Measurements from ENCODE around the gene ALDH1A1. TPM values are rescaled to one million over a fixed set of nuclear protein-coding genes. Genes with fewer than 3 reads are reported as not detected.
"Not testable (repeated sequence)": the region's sequence is repeated elsewhere in the genome, so short reads cannot be mapped to it uniquely, and the experiment has no call there.

The ALDH1A1 gene
- total RNA-seq, 2 experiments from 2014 or later = not detected

- Mint-ChIP-seq H3K9me3 (ENCODE audit: low read depth) (no peaks in the 10 kb centered on the region), H3K36me3 (no peaks in the 10 kb centered on the region), H3K27ac (no peak overlapping the region), H3K4me3 (no peak overlapping the region), H3K27me3 (peaks cover 50% of the 10 kb centered on the region), H3K4me1 (no peaks in the 10 kb centered on the region)
- ATAC-seq (no peak), DNase-seq (no peak)
- CTCF ChIA-PET = no interaction called here
Measured at GRCh38 chr9:72946318-72946717, 6.5 kb downstream of the ALDH1A1 start.

GRCh38 chr9:72945391-72945790, 7.5 kb downstream of the ALDH1A1 start:
- no peaks in the 10 kb centered on the region for H3K4me1 Mint-ChIP-seq
- DNase-seq (no peak), ATAC-seq (no peak)
- H3K36me3 Mint-ChIP-seq = no peaks in the 10 kb centered on the region
- no peak overlapping the region for H3K4me3 Mint-ChIP-seq
- no peaks in the 10 kb centered on the region for H3K9me3 Mint-ChIP-seq (ENCODE audit: low read depth)
- no peak overlapping the region for H3K27ac Mint-ChIP-seq
- peaks cover 43% of the 10 kb centered on the region for H3K27me3 Mint-ChIP-seq
- CTCF ChIA-PET = no interaction called here

GRCh38 chr9:72943844-72944462, 8.9 kb downstream of the ALDH1A1 start:
- H3K4me3 Mint-ChIP-seq = no peak overlapping the region
- H3K27ac Mint-ChIP-seq = no peak overlapping the region
- no peaks in the 10 kb centered on the region for H3K4me1 Mint-ChIP-seq
- CTCF ChIA-PET = no interaction called here
- H3K36me3 Mint-ChIP-seq = no peaks in the 10 kb centered on the region
- ATAC-seq (no peak), DNase-seq (no peak)
- H3K27me3 Mint-ChIP-seq = peaks cover 41% of the 10 kb centered on the region
- no peaks in the 10 kb centered on the region for H3K9me3 Mint-ChIP-seq (ENCODE audit: low read depth)

DNA sequence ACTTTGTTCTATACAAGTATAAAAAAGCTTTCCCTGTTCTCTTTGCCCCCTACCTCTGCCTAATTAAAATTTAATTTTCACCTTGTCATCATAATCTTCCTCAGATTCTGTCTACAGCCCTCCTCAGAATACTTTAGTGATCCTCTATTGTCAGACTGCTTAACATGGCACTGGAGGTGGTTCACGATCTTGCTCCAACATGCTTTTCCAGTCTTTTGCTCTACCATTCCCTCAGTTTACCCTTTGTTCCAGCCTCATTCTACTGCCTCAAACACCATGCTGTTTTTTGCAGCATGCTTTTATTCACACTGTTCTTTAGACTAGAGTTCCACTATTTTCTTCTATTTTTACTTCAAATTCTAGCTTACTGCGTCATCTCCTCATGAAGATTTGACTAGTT, 10.4 kb downstream of the ALDH1A1 start:
- CTCF ChIA-PET = no interaction called here
- no peak for ATAC-seq
- Mint-ChIP-seq H3K4me3 (no peak overlapping the region), H3K36me3 (no peaks in the 10 kb centered on the region), H3K9me3 (ENCODE audit: low read depth) (no peaks in the 10 kb centered on the region), H3K4me1 (no peaks in the 10 kb centered on the region), H3K27me3 (peaks cover 35% of the 10 kb centered on the region), H3K27ac (no peak overlapping the region)
- DNase-seq = no peak

- ATAC-seq; H3K36me3 Mint-ChIP-seq; H3K9me3 Mint-ChIP-seq (ENCODE audit: low read depth); H3K4me3 Mint-ChIP-seq; CTCF ChIA-PET; H3K4me1 Mint-ChIP-seq; DNase-seq; H3K27ac Mint-ChIP-seq: not testable (repeated sequence)
- peaks cover 22% of the 10 kb centered on the region for H3K27me3 Mint-ChIP-seq
Measured at GRCh38 chr9:72939581-72939980, 13.3 kb downstream of the ALDH1A1 start.

DNA sequence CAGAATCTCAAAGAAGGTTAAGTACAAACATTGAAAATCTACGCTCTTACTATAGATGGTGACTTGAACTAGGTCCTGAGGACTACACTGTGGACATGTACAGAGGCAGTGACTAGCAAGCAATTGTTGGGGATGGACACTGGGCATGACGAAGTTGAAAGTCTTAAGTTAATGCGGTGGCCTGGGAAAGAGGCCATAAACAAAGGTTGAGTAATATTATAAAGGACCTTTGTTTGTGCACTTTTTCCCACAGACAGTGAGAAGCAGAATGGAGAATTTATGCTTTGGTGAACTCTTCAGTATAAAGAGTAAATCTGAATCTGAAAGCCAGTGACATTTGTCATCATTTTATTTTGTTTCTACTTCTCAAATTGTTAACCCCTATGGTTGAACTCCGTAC, 15.3 kb downstream of the ALDH1A1 start:
- H3K27me3 Mint-ChIP-seq = peaks cover 16% of the 10 kb centered on the region

GRCh38 chr9:72936679-72937078, 16.2 kb downstream of the ALDH1A1 start:
- no peak for DNase-seq
- no peak overlapping the region for H3K4me3 Mint-ChIP-seq
- no peak overlapping the region for H3K27ac Mint-ChIP-seq

More for the DNA sequence above, 15.3 kb downstream of the ALDH1A1 start:
- Mint-ChIP-seq H3K4me3 (no peak overlapping the region), H3K9me3 (ENCODE audit: low read depth) (no peaks in the 10 kb centered on the region), H3K27ac (no peak overlapping the region), H3K36me3 (no peaks in the 10 kb centered on the region), H3K4me1 (no peaks in the 10 kb centered on the region)
- no peak for DNase-seq
- CTCF ChIA-PET = no interaction called here
- ATAC-seq = no peak

GRCh38 chr9:72936266-72936665, 16.6 kb downstream of the ALDH1A1 start:
- Mint-ChIP-seq H3K27ac (no peak overlapping the region), H3K27me3 (peaks cover 7% of the 10 kb centered on the region), H3K36me3 (no peaks in the 10 kb centered on the region), H3K4me1 (no peaks in the 10 kb centered on the region), H3K4me3 (no peak overlapping the region), H3K9me3 (ENCODE audit: low read depth) (no peaks in the 10 kb centered on the region)
- CTCF ChIA-PET = no interaction called here
- ATAC-seq (no peak), DNase-seq (no peak)

More at GRCh38 chr9:72936679-72937078, 16.2 kb downstream of the ALDH1A1 start:
- Mint-ChIP-seq H3K36me3 (no peaks in the 10 kb centered on the region), H3K9me3 (ENCODE audit: low read depth) (no peaks in the 10 kb centered on the region), H3K4me1 (no peaks in the 10 kb centered on the region), H3K27me3 (peaks cover 11% of the 10 kb centered on the region)
- ATAC-seq = no peak
- CTCF ChIA-PET = no interaction called here

GRCh38 chr9:72935595-72935994, 17.3 kb downstream of the ALDH1A1 start:
- H3K4me3 Mint-ChIP-seq = no peak overlapping the region
- ATAC-seq (no peak), DNase-seq (no peak)
- H3K36me3 Mint-ChIP-seq = no peaks in the 10 kb centered on the region
- H3K27ac Mint-ChIP-seq = no peak overlapping the region
- no peaks in the 10 kb centered on the region for H3K4me1 Mint-ChIP-seq
- H3K9me3 Mint-ChIP-seq (ENCODE audit: low read depth) = no peaks in the 10 kb centered on the region
- H3K27me3 Mint-ChIP-seq = peaks cover 7% of the 10 kb centered on the region
- CTCF ChIA-PET = no interaction called here

DNA sequence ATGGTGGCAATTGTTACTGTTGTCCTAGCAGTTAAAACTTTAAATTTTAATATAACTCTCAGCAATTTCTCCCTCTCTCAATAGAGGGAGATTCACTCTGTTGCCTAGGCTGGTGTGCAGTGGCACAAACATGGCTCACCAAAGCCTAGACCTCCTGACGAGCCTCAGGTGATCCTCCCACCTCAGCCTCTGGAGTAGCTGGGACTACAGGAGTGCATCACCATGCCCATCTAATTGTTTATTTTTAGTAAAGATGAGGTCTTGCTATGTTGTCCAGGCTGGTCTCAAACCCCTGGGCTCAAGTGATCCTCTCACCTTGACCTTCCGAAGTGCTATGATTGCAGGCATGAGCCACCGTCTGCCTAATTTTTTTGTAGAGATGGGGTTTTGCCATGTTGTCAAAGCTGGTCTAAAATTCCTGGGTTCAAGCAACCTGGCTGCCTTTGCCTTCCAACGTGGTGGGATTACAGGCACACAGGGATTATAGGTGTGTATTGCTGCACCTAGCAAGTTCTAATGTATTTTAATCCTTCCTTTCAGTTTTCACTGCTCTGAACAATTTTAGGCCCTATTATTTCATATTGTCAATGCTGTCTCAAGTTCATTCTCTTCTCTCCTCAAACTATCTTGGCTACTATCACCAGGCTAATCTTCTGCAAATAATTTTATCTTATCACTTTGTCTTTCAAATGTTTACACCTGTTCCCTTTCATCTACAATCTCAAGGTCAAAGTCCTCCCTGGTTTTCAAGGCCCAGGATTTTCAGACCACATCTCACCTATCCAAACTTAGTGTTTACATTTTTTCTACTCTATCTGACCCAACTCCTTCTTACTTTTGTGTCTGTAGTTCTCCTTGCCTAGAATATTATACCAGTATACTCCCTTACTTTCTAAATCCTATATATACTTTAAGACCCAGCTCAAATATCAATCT, 18.9 kb downstream of the ALDH1A1 start:
- DNase-seq (no peak), ATAC-seq (no peak)
- CTCF ChIA-PET = no interaction called here
- H3K4me3 Mint-ChIP-seq = no peak overlapping the region
- H3K4me1 Mint-ChIP-seq = no peaks in the 10 kb centered on the region
- no peak overlapping the region for H3K27ac Mint-ChIP-seq
- H3K36me3 Mint-ChIP-seq = no peaks in the 10 kb centered on the region
- H3K9me3 Mint-ChIP-seq (ENCODE audit: low read depth) = no peaks in the 10 kb centered on the region
- peaks cover 3% of the 10 kb centered on the region for H3K27me3 Mint-ChIP-seq

DNA sequence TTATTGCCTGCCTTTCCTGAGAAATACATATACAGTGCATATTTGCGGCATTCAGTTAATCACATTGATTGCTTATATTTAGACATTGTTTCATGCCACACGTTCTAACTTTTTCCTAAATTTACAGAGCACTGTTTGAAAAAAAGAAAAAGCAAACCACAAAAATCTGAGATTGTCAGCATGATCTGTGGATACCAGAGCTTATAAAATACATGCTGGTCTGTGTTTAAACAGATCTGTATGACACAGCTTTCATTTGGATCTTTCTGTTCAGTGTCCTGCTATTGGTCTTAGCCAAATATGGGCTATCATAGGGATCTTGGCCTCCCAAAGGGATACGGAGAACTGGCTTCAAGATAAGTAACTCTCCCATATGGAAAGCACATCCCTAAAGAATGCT, 20.2 kb downstream of the ALDH1A1 start:
- CTCF ChIA-PET = no interaction called here

DNA sequence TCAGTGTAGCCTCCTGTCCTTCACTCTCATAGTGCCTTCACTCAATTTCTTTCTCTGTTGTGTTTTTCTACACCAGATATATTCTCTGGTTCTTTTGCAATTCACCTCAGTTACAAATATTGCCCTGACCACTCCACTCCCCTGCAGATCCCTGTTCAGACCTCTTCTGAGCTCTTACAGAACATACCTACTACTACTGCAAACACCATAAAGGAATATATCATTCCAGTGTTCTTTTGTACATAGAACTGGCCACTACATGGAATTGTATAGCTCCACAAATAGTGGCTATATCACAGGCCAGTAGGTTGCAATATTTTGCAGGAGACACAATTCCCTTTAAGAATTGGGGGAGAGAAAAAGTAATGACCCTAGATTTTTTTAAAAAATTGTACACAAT, 21.0 kb downstream of the ALDH1A1 start:
- CTCF ChIA-PET = no interaction called here

More for the DNA sequence above, 20.2 kb downstream of the ALDH1A1 start:
- no peak overlapping the region for H3K27ac Mint-ChIP-seq
- no peaks in the 10 kb centered on the region for H3K36me3 Mint-ChIP-seq
- no peaks in the 10 kb centered on the region for H3K4me1 Mint-ChIP-seq
- DNase-seq (no peak), ATAC-seq (no peak)
- no peaks in the 10 kb centered on the region for H3K9me3 Mint-ChIP-seq (ENCODE audit: low read depth)
- H3K4me3 Mint-ChIP-seq = no peak overlapping the region
- H3K27me3 Mint-ChIP-seq = peaks cover 3% of the 10 kb centered on the region

GRCh38 chr9:72931437-72931836, 21.4 kb downstream of the ALDH1A1 start:
- no peaks in the 10 kb centered on the region for H3K4me1 Mint-ChIP-seq
- H3K27me3 Mint-ChIP-seq = peaks cover 3% of the 10 kb centered on the region
- DNase-seq (no peak), ATAC-seq (no peak)
- CTCF ChIA-PET = no interaction called here
- no peak overlapping the region for H3K4me3 Mint-ChIP-seq
- no peaks in the 10 kb centered on the region for H3K36me3 Mint-ChIP-seq
- no peak overlapping the region for H3K27ac Mint-ChIP-seq
- H3K9me3 Mint-ChIP-seq (ENCODE audit: low read depth) = no peaks in the 10 kb centered on the region

More for the DNA sequence above, 21.0 kb downstream of the ALDH1A1 start:
- DNase-seq (no peak), ATAC-seq (no peak)
- no peak overlapping the region for H3K27ac Mint-ChIP-seq
- H3K27me3 Mint-ChIP-seq = peaks cover 3% of the 10 kb centered on the region
- no peaks in the 10 kb centered on the region for H3K36me3 Mint-ChIP-seq
- no peaks in the 10 kb centered on the region for H3K9me3 Mint-ChIP-seq (ENCODE audit: low read depth)
- H3K4me3 Mint-ChIP-seq = no peak overlapping the region
- no peaks in the 10 kb centered on the region for H3K4me1 Mint-ChIP-seq

DNA sequence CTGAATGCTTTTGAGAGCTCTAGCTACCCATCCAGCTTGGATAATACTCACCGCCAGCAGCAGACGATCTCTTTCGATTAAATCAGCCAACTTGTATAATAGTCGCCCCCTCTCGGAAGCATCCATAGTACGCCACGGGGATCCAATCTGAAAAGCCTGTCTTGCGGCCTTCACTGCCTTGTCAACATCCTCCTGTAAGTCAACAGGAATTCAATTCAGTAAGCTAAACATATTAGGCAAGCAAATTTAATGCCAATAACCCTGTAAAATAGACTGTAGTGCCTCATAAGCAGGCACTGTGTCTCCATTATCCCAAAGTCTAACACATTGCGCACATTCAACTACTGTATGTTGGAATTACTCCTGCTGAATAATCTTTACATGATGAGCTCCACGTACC, 22.0 kb downstream of the ALDH1A1 start:
- H3K4me1 Mint-ChIP-seq = no peaks in the 10 kb centered on the region
- DNase-seq = no peak
- no peaks in the 10 kb centered on the region for H3K9me3 Mint-ChIP-seq (ENCODE audit: low read depth)
- H3K36me3 Mint-ChIP-seq = no peaks in the 10 kb centered on the region
- ATAC-seq = no peak
- CTCF ChIA-PET = no interaction called here
- no peak overlapping the region for H3K4me3 Mint-ChIP-seq
- H3K27me3 Mint-ChIP-seq = peaks cover 3% of the 10 kb centered on the region
- no peak overlapping the region for H3K27ac Mint-ChIP-seq

Data from activated CD8-positive, alpha-beta memory T cell treated with anti-CD3 and anti-CD28 coated beads, Interleukin-2, amount 10 ng/mL, durations not matched to agents 7 days and 5 days (primary cell).